ENCODE measurements around the gene NOTO. TPM values are rescaled to one million over a fixed set of nuclear protein-coding genes. Genes with fewer than 3 reads are reported as not detected.

NOTO gene
- total and polyA plus RNA-seq, 2 donors (not counting 1 experiment from before 2014, with no cell fraction given): not detected

DNA sequence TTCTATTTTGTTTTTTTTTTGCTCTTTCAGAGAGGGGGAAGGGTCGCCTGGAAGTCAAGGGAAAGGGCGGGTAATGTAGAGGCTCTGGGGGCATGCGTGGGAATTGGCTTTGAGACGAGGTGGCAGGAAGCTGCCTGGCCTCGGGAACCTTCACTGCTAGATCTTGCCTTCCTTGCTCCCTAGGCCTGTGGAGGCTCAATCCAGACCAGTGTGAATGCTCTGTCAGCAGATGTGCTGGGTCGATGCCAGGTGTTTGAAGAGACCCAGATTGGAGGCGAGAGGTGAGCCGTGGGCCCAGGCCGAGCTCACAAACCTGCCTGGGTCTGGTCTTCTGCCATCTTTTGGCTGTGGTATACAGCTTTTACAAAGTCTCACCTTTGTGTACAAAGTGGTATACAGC lies 47.3 kb downstream of the NOTO start:
- H3K27ac ChIP-seq (ENCODE audit: insufficient read depth, low read length): no peak overlapping the region
- no peaks in the 10 kb centered on the region for H4K20me1 ChIP-seq (ENCODE audit: control insufficient read depth, extremely low read depth, insufficient read depth, low read length)
- no peaks in the 10 kb centered on the region for H3K79me2 ChIP-seq (ENCODE audit: control insufficient read depth, insufficient read depth, low read length)
- H3K9ac ChIP-seq (ENCODE audit: insufficient read depth, low read length): no peak overlapping the region
- no peak for DNase-seq (ENCODE audit: low read depth in 2 of 2)
- H3K9me3 ChIP-seq (ENCODE audit: control insufficient read depth, insufficient read depth, low read depth, low read length): no peaks in the 10 kb centered on the region
- no peak overlapping the region for H3K4me2 ChIP-seq (ENCODE audit: extremely low read depth, insufficient read depth, low read length)
- peaks cover 31% of the 10 kb centered on the region for H3K36me3 ChIP-seq (ENCODE audit: control insufficient read depth, insufficient read depth, low read length)
- no peaks in the 10 kb centered on the region for H3K4me1 ChIP-seq (ENCODE audit: control insufficient read depth, extremely low read depth, insufficient read depth, low read length)
- no peak for TF ChIP-seq EZH2 (IDR thresholded peaks at IDR 0.05; ENCODE audit: low read length, missing control alignments)
- TF ChIP-seq, protein P1, sequence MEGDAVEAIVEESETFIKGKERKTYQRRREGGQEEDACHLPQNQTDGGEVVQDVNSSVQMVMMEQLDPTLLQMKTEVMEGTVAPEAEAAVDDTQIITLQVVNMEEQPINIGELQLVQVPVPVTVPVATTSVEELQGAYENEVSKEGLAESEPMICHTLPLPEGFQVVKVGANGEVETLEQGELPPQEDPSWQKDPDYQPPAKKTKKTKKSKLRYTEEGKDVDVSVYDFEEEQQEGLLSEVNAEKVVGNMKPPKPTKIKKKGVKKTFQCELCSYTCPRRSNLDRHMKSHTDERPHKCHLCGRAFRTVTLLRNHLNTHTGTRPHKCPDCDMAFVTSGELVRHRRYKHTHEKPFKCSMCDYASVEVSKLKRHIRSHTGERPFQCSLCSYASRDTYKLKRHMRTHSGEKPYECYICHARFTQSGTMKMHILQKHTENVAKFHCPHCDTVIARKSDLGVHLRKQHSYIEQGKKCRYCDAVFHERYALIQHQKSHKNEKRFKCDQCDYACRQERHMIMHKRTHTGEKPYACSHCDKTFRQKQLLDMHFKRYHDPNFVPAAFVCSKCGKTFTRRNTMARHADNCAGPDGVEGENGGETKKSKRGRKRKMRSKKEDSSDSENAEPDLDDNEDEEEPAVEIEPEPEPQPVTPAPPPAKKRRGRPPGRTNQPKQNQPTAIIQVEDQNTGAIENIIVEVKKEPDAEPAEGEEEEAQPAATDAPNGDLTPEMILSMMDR (conservative IDR thresholded peaks at IDR 0.05 in 1 of 2, IDR thresholded peaks at IDR 0.05 in 1 of 2; ENCODE audit: low read depth in 1 of 2, low read length in 2 of 2): no peak
- no peaks in the 10 kb centered on the region for H3K27me3 ChIP-seq (ENCODE audit: control insufficient read depth, insufficient read depth, low read length)
- no peak overlapping the region for H3K4me3 ChIP-seq (replicated peaks in 1 of 4; ENCODE audit: control extremely low read depth in 1 of 4, insufficient read depth in 1 of 4, low read depth in 3 of 4, low read length in 4 of 4)
- H2AFZ ChIP-seq (ENCODE audit: low read length): no peak overlapping the region

DNA sequence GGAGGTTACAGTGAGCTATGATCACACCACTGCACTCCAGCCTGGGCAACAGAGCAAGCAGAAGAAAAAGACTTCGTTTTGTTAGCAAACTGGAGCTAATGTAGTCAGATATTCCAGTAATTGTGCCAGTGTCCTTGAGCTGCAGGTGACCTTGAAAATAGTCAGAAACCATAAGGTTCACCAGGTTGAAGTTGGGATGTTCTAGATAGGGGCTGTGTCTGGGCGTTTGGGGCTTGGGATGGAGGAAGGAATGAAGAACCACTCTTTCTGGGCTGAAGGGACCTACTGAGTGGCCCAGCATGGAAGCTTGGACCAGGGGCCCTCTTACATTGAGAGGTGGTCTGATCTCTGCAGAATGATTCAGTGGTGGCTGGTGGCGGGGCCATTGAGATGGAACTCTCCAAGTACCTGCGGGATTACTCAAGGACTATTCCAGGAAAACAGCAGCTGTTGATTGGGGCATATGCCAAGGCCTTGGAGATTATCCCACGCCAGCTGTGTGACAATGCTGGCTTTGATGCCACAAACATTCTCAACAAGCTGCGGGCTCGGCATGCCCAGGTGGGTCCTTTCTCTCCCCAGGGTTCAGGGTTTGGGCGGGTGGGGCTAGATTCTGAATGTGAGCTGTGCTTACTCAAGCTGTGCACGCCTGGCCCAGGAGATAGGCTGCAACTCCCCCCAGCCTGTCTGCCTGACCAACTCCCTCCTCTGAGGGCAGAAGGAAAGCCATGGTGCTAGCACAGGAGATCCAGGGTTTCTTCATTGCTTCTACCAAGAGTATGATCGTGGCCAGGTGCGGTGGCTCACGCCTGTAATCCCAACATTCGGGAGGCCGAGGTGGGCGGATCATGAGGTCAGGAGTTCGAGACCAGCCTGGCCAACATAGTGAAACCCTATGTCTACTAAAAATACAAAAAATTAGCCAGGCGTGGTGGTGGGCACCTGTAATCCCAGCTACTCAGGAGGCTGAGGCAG lies 48.8 kb downstream of the NOTO start:
- TF ChIP-seq EZH2 (IDR thresholded peaks at IDR 0.05; ENCODE audit: low read length, missing control alignments): no peak
- TF ChIP-seq, protein P1 (conservative IDR thresholded peaks at IDR 0.05 in 1 of 2, IDR thresholded peaks at IDR 0.05 in 1 of 2; ENCODE audit: low read depth in 1 of 2, low read length in 2 of 2): no peak

DNA sequence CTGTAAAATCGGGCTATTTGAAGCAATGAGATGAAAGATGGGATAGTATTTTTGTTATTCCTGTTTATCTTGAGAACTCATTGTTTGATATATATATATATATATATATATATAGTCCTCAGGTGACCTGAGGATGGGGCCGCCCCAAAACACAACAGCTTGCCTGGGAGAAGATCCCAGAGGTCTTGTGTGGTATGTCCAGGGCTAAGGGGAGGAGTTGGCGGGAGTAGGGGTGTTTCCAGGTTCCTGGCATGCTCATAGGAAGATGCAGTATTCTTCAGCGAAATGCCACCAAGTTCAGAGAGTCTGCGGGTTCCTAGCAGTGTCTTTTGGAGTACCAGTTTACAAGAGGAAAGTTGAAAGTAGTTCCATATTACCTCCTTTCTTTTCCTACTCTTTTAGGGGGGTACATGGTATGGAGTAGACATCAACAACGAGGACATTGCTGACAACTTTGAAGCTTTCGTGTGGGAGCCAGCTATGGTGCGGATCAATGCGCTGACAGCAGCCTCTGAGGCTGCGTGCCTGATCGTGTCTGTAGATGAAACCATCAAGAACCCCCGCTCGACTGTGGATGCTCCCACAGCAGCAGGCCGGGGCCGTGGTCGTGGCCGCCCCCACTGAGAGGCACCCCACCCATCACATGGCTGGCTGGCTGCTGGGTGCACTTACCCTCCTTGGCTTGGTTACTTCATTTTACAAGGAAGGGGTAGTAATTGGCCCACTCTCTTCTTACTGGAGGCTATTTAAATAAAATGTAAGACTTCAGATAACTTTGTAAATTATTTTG lies 50.1 kb downstream of the NOTO start:
- Histone ChIP-seq H3K9me3 (ENCODE audit: control insufficient read depth, insufficient read depth, low read depth, low read length) (no peaks in the 10 kb centered on the region), H3K27me3 (ENCODE audit: control insufficient read depth, insufficient read depth, low read length) (no peaks in the 10 kb centered on the region), H2AFZ (ENCODE audit: low read length) (no peak overlapping the region), H3K79me2 (ENCODE audit: control insufficient read depth, insufficient read depth, low read length) (no peaks in the 10 kb centered on the region), H3K36me3 (ENCODE audit: control insufficient read depth, insufficient read depth, low read length) (peaks cover 26% of the 10 kb centered on the region), H3K4me1 (ENCODE audit: control insufficient read depth, extremely low read depth, insufficient read depth, low read length) (no peaks in the 10 kb centered on the region), H3K27ac (ENCODE audit: insufficient read depth, low read length) (no peak overlapping the region), H3K4me3 (replicated peaks in 1 of 4; ENCODE audit: control extremely low read depth in 1 of 4, insufficient read depth in 1 of 4, low read depth in 3 of 4, low read length in 4 of 4) (no peak overlapping the region), H3K9ac (ENCODE audit: insufficient read depth, low read length) (no peak overlapping the region), H3K4me2 (ENCODE audit: extremely low read depth, insufficient read depth, low read length) (no peak overlapping the region), H4K20me1 (ENCODE audit: control insufficient read depth, extremely low read depth, insufficient read depth, low read length) (no peaks in the 10 kb centered on the region)
- DNase-seq (ENCODE audit: low read depth in 2 of 2): no peak
- no peak for TF ChIP-seq EZH2 (IDR thresholded peaks at IDR 0.05; ENCODE audit: low read length, missing control alignments)
- TF ChIP-seq, protein P1 (conservative IDR thresholded peaks at IDR 0.05 in 1 of 2, IDR thresholded peaks at IDR 0.05 in 1 of 2; ENCODE audit: low read depth in 1 of 2, low read length in 2 of 2): no peak

More for the DNA sequence above, 48.8 kb downstream of the NOTO start:
- H3K27ac ChIP-seq (ENCODE audit: insufficient read depth, low read length): no peak overlapping the region
- no peaks in the 10 kb centered on the region for H3K4me1 ChIP-seq (ENCODE audit: control insufficient read depth, extremely low read depth, insufficient read depth, low read length)
- H3K27me3 ChIP-seq (ENCODE audit: control insufficient read depth, insufficient read depth, low read length): no peaks in the 10 kb centered on the region
- H3K4me2 ChIP-seq (ENCODE audit: extremely low read depth, insufficient read depth, low read length): no peak overlapping the region
- H3K79me2 ChIP-seq (ENCODE audit: control insufficient read depth, insufficient read depth, low read length): no peaks in the 10 kb centered on the region
- no peak overlapping the region for H3K4me3 ChIP-seq (replicated peaks in 1 of 4; ENCODE audit: control extremely low read depth in 1 of 4, insufficient read depth in 1 of 4, low read depth in 3 of 4, low read length in 4 of 4)
- H4K20me1 ChIP-seq (ENCODE audit: control insufficient read depth, extremely low read depth, insufficient read depth, low read length): no peaks in the 10 kb centered on the region
- H3K36me3 ChIP-seq (ENCODE audit: control insufficient read depth, insufficient read depth, low read length): peaks cover 31% of the 10 kb centered on the region
- no peak for DNase-seq (ENCODE audit: low read depth in 2 of 2)
- no peak overlapping the region for H2AFZ ChIP-seq (ENCODE audit: low read length)
- no peak overlapping the region for H3K9ac ChIP-seq (ENCODE audit: insufficient read depth, low read length)
- H3K9me3 ChIP-seq (ENCODE audit: control insufficient read depth, insufficient read depth, low read depth, low read length): no peaks in the 10 kb centered on the region

All from fibroblast of lung (primary cell).